HuH-7 (cell line): ENCODE measurements around the gene CYB561.
A peak's percentile ranks its signal among the peaks of the same experiment; 100 is the strongest.

Experiments
- DNase-seq: peaks from one replicate; pipeline ENCODE4 v3.0.0; 2011; ENCODE audit warnings: low spot score

The CYB561 gene

GRCh38 chr17:63451150-63451549, 5.0 kb upstream of the CYB561 start:
- no peak for DNase-seq

DNA sequence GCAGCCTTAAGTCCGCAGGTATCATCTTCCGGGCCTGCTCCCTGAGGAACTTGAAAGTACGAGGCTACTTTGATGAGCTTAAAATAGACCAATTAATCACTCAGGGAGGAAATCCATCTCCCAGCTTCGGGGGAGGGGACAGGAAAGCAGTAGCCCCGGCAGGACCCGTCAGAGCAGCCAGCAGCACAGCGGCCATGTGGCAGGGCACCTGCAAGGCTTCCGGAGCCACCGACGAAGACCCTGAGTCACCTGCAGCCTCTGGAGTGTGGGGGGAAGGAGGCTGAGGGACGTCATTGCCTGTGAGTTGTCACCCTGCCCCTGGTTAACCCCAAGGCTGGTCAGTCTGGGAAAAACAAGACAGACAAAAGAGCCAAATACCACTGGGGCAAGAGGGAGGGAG, 4.4 kb upstream of the CYB561 start:
- no peak for DNase-seq

- DNase-seq = no peak
These were observed 2.5 kb upstream of the CYB561 start for GRCh38 chr17:63448655-63449054.

DNA sequence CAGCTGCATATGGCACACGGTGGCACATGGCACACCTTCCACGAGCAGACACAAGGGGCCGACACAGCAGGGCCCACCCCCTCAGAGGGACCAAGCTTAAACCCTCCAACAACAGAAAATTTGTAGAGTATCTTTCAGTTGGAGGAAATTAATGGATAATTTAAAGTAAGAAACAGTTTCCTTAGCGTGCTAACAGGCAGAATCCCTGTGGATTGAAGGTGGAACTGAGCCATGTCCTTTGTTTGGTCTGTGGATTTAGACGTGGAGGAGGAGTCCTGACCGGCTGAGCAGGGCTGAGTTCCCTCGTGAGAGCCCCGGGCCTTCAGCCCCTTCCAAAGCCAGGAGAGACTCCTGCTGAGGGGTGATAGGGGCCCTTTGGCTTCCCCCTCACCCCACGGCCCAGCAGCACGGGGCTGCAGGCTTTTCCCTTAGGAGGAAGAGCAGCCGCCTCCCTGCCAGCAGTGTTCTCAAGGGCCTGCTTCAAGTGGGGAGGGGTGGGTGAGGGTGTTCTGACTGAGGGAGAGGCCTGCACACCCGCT, 1.4 kb upstream of the CYB561 start:
- DNase-seq = no peak

DNA sequence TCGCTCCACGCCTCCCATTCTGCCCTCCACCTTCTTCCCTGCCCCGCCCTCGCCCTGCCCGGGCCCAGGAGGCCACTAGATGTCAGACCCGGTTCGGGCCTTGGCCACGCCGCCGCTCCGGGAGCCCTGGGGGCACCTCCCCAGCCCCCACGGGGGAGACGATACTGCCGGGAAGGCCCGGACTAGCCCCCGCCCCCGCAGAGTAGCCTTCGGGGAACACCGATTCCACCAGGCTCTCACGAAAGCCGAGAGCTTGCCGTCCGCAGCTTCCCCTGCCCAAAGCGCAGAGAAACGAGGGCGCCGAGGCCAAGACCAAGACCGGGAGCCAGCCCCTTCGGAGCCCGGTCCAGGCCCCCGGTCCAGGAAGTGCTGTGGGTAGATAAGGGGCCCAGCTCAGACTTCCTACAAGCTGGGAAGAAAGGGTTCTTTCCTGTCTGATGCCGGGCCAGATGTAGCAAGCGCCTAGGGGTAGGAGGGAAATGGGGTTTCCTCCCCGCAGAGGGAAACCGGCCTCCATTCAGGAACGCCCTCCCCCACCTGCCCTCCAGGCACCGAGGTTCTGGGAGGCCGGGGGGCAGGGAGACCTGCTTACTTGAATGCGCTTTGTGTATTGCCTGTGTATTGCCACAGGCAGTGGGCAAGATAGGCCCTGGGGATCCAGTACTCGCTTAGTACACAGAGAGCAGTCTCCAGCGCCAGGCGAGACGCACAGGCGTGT, 806 bp upstream of the CYB561 start:
- DNase-seq = no peak

GRCh38 chr17:63445571-63445953, 544 bp downstream of the CYB561 start:
- no peak for DNase-seq

DNA sequence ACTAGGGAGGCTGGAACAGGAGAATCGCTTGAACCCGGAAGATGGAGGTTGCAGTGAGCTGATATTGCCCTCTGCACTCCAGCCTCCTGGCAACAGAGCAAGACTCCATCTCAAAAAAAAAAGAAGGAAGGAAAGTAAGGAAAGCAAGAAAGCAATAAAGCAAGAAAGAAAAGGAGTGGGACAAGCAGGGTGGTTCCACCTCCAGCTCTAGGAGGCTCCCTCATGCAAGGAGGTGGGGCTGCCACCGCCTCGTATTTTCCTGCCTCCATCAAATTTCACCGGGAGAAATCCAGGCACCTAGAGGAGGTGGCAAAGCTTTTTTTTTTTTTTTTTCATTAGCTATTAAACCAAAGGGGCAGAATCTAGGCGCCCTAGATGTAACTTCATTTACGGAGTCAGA, 1.0 kb downstream of the CYB561 start:
- DNase-seq = no peak

DNA sequence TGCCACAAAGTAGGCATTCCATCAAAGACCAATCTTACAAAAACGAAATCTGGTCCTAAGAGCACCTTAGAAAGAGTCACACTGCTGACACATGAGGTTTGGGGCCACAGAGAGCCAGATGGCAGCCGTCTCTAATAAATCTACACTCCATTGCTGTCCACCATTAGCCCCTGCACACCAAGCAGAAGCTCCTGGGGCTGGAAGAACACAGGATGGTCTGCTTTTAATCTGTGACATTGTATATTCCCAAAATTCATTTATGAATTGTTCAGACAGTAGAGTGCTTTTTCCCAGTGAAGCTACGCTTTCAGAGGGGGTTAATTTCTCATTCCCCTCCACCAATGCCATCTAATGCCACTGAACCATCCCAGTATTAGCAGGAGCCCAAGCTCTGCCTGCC, 1.6 kb downstream of the CYB561 start:
- DNase-seq = no peak

DNA sequence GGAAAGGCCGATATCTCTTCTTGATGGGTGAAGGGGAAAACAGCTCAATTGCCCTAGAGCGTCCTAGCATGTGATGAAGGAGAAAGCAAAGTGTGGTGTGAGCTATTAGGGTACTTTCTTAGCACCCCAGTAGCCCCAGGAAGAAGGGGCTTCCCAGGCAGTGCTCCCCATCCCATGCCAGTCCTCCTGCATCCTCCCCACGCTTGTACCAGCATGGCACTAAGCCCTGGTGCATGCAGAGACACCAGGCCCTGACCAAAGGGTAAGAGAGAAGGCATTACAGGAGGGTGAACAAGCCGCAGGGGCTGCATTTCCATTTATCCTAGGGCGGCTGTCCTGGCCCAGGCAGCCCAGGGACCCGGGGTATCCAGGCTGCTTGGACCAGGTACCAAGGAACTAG, 3.1 kb downstream of the CYB561 start:
- DNase-seq = no peak

GRCh38 chr17:63442549-63443035, 3.5 kb downstream of the CYB561 start:
- peak; percentile 73 for DNase-seq

DNA sequence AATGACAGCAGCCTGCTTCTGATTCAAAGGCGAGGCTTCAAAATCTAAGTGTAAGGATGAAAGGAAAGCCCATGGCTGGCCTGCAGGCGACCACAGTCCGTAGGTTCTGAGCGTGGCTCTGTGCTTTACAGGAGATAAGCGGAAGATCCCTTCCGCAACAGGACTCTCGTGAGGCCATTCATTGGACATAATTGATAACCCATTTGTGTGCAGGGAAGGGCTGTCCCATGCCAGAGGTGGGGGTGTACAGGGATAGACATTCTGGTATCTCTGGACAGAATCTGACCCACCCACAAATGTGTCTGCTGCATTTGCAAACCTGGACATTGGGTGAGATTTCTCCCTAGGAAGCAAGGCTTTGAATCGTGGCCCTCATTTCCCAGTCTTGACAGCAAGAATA, 4.0 kb downstream of the CYB561 start:
- DNase-seq = no peak

DNA sequence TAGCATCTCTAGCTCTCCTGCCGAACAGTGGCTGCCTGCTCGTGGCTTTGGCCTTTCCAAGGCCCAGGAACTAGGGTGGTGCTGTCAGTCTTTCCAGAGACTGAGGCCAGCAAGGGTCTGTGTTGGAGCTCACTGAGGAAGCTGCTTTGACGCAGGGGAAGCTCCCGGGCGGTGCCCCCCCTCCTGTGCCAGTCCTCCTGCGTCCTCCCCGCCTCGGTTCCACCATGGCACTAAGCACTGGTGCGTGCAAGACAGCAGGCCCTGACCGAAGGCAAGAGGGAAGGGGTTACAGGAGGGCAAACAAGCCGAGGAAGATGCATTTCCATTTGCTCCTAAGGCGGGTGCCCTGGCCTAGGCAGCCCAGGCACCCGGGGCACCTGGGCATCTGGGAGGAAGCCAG, 4.5 kb downstream of the CYB561 start:
- no peak for DNase-seq

DNA sequence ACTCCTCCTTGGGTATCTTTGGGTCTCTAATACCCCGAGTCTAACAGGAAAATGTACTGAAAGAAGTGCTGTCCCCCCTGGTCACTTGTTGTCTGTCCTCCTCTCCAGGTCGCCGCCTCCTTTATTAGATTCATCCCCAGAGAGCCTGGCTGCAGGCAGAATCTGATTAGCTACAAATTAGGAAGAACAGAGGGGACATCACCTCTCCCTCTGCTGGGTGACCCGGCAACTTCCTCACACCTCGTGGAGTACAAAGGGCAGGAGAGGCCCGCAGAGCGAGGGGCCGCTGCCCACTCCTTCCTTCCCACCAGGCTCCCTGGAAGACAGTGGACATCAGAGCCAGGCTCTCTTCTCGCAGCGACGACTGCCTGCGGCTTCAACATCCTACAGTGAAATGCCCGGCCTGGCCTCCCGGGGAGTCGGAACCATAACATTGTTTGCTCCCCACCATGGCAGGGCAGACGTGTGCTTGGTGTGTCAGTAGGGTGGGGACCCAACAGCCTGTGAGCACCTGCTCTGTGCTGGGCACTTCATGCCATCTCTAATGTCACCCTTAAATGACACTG, 5.3 kb downstream of the CYB561 start:
- no peak for DNase-seq

DNA sequence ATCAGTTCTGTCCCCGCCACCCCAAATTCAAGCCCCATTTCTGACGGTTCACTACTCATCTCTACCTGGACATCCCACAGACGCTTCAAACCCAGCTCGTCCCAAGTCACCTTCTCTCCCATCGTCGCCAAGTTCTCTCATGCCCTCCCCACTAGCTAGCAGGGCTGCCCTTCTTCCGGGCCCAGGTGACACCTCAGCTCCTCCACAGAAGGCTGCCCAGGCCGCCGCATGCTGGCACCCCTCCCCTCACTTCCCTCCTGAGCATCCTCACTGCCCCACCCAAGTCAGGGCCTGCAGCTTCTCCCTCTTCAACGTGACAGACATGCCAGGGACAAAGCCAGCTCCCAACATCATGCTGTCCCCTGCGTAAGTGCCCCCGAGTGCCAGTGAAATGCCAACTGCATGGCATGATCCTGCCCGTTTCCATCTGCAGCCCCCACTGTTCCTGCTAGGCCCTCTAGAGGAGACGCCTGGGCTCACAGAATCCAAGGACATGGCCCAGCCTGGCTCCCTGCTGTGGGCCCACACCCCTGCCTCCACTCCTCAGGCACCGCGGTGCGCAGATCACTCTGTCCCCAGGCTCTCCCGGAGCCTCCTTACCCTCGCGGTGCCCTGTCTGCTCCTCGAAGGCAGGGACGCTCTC, 5.9 kb downstream of the CYB561 start:
- DNase-seq = no peak

DNA sequence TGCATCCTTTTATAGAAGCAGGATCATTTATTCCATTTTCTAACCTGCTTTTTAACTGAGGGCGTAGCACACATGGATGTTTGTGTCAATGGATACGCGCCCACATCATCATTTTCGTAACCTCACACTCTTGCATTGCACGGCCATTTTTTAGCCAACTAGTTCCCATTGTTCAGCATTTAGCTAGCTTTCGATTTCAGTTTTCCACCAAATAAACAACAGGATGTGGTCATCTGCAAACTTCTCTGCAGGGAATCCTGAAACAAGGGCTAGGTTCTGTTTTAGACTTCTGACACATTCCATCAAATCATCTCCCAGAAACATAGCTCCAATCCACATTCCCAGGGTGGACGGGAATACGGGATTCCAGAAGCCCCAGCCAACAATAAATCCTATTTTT, 6.4 kb downstream of the CYB561 start:
- DNase-seq = no peak

DNA sequence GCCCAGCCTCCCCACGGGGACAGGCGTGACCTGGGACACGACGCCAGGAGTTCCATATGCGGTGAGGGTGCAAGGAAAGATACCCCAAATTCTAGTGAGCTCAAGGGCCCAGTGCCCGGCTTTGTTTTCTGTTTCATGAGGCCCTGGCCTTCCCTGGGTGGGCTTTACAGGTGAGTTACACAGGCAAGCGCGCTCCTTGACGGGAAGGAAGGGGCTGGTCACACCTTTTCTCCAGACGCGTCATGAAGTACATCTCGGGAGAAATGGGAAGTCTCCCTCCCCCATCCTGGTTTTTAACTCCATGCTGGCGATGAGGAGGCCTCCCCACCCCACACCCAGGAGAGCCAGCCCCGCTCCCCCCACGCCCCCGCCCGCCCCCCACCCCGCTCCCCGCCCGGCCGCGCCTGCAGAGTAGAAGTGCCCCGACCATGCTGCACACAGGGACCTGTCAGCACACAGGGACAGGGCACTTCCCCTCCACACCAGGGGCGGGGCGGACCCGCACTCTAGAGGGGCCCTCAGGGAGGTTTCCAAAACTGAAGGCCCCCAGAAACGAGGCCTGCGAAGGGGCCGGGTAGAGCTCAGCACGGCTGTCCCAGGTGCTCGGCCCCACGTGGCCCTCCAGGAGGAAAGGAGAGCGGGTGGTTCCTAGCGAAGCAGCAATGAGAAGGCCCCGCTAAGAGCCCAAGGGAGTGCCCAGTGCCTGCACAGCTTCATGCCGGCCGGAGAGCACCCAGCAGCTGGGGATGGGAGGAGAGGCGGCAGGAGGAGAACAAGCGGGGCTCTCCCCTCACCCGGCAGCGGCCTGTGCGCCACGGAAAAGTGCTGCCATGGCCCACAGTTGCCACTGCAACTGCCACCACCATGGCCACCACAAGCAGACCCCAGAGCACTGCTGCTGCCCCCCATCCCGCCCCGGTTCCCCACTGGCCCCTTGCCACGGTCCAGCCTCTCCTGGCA, 7.7 kb downstream of the CYB561 start:
- no peak for DNase-seq

DNA sequence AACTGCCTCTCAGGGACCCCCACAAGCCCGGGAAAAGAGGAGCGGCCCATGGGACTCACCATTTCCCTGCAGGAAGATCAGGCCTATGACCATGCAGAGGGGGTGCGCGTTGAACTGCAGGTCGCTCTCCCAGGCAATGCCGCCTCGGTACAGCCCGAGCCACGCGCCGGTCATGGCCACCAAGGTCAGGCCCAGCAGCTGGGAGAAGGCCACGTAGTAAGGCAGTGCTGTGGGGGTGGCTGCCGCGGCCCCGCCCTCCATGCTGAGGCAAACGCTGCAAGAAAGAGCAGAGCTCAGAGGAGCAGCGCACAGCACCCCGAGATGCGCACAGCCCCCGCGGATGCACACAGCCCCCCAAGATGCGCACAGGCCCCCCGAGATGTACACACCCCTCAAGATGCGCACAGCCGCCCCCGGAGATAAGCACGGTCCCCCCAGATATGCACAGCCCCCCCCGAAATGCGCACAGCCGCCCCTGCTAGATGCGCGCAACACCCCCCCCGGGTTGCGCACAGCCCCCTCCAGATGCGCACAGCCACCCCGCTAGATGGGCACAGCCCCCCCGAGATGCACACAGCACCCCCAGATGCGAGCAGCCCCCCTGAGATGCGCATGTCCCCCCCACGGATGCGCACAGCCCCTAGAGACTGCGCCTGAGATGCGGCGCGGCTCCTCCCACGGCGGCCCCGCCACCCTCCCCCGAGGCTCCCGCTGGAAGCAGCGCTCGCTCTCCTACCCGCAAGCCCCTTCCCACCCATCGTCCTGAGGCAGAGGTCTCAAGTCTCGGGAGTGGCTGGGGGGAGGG, 8.6 kb downstream of the CYB561 start:
- DNase-seq = no peak

GRCh38 chr17:63436523-63437110, 9.5 kb downstream of the CYB561 start:
- DNase-seq = no peak

DNA sequence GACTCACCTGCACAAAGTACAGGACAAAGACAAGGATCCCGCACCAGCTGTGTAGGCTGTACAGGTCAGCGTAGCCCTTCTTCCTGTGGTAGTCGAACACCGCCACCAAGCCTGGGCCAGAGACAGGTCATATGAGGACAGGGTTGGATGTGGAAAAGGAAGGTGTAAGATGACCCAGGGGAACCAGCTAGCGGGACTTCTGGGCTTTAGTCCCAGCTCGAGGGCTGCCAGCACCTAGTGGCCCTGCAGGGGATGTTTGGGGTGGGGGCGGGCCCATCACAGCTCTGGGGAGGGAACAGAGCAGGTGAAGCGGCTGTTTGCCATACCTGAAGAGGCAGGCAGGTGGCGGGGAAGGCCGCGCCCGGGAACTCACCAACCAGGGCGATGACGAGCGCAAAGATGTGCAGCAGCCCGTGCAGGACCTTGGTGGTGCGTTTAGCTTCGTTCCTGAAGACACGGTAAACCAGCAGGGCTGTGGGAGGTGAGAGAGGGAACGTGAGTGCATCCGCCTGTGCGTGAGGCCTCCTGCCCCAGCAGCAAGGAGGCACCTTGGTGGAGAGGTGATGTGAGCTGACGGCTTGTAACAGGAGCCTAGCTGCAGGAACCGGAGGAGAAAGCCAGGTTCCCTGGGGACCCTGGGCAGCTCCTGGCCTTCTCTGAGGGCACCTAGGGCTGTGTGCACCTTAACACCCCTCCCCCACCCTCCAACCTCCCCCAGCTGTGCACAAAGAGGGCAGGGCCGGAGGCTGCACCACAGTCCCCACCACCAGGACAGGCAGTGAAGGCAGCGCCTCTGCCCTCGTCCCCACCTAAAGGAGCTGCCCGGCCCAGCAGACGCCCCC, 10.2 kb downstream of the CYB561 start:
- no peak for DNase-seq
